Uterus (tissue), 4 donors: Measurements from ENCODE around the gene GRHL3. TPM values are rescaled to one million over a fixed set of nuclear protein-coding genes. Genes with fewer than 3 reads are reported as not detected.

Experiments
- DNase-seq, 2 donors: peaks; one replicate each; pipeline ENCODE4 v3.0.0-alpha.2; 2019 to 2020
- H3K27ac ChIP-seq, 2 donors: fragments of 200-600 bp; sonication (generic); 1 replicate in 1 of 2; 2 replicates in 1 of 2; pipeline ENCODE4 v1.5.1; 2016 to 2018
- H3K27me3 ChIP-seq, 2 donors: fragments of 200-600 bp; sonication (generic); one replicate each; pipeline ENCODE4 v1.5.1; 2018 to 2019; ENCODE audit warnings: control low read depth in 1 of 2
- H3K36me3 ChIP-seq, 2 donors: fragments of 200-600 bp; sonication (generic); one replicate each; pipeline ENCODE4 v1.5.1; 2019; ENCODE audit warnings: control low read depth in 1 of 2
- H3K4me1 ChIP-seq, 2 donors: fragments of 200-600 bp; sonication (generic); one replicate each; pipeline ENCODE4 v1.5.1; 2018 to 2019; ENCODE audit warnings: control low read depth in 1 of 2
- H3K4me3 ChIP-seq, 2 donors: fragments of 200-600 bp; sonication (generic); 1 replicate in 1 of 2; 2 replicates in 1 of 2; pipeline ENCODE4 v1.5.1; 2018 to 2019; ENCODE audit warnings: mild to moderate bottlenecking in 1 of 2
- H3K9me3 ChIP-seq, 2 donors: fragments of 200-600 bp; sonication (generic); one replicate each; pipeline ENCODE4 v1.5.1; 2019; ENCODE audit warnings: control low read depth in 1 of 2
- POLR2A ChIP-seq, 2 donors: fragments of 450-650 bp; IDR thresholded peaks; one replicate each; pipeline ENCODE4 v1.6.1; 2016; ENCODE audit warnings: antibody characterized with exemption in 2 of 2, mild to moderate bottlenecking in 1 of 2, moderate library complexity in 1 of 2
- intact Hi-C: fragments of 100-400 bp; cut with DNase I; formaldehyde crosslinking; loops from one replicate; pipeline ENCODE4 v1.15.1; 2023; ENCODE audit warnings: low total_unique reads
- total RNA-seq, 4 donors: library from RNA; depleted of rRNA in 3 of 4; stranded (reverse); fragments of >200 nt in 3 of 4; gene quantifications; one replicate each; pipeline versions ENCODE4 v1.1.0 to v1.2.4, GENCODE V29; 2014 to 2023
- TF ChIP-seq, protein P1 (sequence below), 4 experiments: fragments of 200-600 bp in 2 of 4; fragments of 450-650 bp in 2 of 4; sonication (generic) in 2 of 4; IDR thresholded peaks; one replicate each; pipeline ENCODE4 v1.5.1; 2016 to 2019; ENCODE audit warnings: antibody characterized with exemption in 4 of 4, mild to moderate bottlenecking in 2 of 4, moderate library complexity in 1 of 4
- donor health status: DM: yes; HTN: yes; CAD: no.

The GRHL3 gene
- total RNA-seq, 4 donors from 2014 or later, result 0.15 to 0.35 TPM; not detected in 2

DNA sequence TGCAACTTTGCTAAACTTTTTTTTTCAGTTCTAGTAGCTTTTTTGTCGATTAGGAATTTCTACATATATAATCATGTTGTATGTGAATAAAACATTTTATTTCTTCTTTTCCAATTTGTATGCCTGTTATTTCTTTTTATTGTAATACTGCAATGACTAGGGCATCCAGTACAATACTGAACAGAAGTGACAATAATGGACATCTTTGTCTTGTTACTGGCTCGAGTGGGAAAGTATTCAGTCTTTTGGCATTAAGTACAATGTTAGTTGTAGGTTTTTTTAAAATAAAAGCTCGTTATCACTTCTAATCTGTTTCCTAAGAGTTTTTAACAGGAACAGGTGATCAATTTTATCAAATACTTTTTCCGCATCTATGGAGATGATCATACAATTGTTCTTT is 84.6 kb downstream of the GRHL3 start:
- no peaks in the 10 kb centered on the region for H3K27me3 ChIP-seq
- intact Hi-C loops, result no loop called here
- TF ChIP-seq, protein P1, sequence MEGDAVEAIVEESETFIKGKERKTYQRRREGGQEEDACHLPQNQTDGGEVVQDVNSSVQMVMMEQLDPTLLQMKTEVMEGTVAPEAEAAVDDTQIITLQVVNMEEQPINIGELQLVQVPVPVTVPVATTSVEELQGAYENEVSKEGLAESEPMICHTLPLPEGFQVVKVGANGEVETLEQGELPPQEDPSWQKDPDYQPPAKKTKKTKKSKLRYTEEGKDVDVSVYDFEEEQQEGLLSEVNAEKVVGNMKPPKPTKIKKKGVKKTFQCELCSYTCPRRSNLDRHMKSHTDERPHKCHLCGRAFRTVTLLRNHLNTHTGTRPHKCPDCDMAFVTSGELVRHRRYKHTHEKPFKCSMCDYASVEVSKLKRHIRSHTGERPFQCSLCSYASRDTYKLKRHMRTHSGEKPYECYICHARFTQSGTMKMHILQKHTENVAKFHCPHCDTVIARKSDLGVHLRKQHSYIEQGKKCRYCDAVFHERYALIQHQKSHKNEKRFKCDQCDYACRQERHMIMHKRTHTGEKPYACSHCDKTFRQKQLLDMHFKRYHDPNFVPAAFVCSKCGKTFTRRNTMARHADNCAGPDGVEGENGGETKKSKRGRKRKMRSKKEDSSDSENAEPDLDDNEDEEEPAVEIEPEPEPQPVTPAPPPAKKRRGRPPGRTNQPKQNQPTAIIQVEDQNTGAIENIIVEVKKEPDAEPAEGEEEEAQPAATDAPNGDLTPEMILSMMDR (IDR thresholded peaks at IDR 0.05), result no peak
- no peak for TF ChIP-seq POLR2A (IDR thresholded peaks at IDR 0.05)
- DNase-seq, result no peak
- H3K27ac ChIP-seq, result no peak overlapping the region
- no peaks in the 10 kb centered on the region for H3K4me1 ChIP-seq
- H3K4me3 ChIP-seq, result no peak overlapping the region
- no peaks in the 10 kb centered on the region for H3K9me3 ChIP-seq
- H3K36me3 ChIP-seq, result no peaks in the 10 kb centered on the region

Other genes with a start within 250 kb of the GRHL3 start
- under 1 TPM in 3 of 4 donors, not detected in 1; under 0.01 to 0.90 (median 0.79) TPM for gene MYOM3, start 207.2 kb upstream of the GRHL3 start, total RNA-seq
- under 1 TPM in 2 of 4 donors, not detected in 2; 0.21 to 0.37 TPM for gene IL22RA1, start 176.2 kb upstream of the GRHL3 start, total RNA-seq
- 1 to 10 TPM in 2 of 4 donors, under 1 TPM in 1, not detected in 1; 0.29 to 2.6 (median 1.3) TPM for gene IFNLR1, start 132.1 kb upstream of the GRHL3 start, total RNA-seq
- 10 to 100 TPM in 1 of 4 donors, 1 to 10 TPM in 3; 1.0 to 11.5 (median 4.0) TPM for gene STPG1, start 94.4 kb downstream of the GRHL3 start, total RNA-seq
- 10 to 100 TPM; 14.2 to 36.8 (median 21.5) TPM for gene NIPAL3, start 96.4 kb downstream of the GRHL3 start, total RNA-seq
- gene RCAN3, start 183.5 kb downstream of the GRHL3 start, total RNA-seq, result 10 to 100 TPM in 2 of 4 donors, 1 to 10 TPM in 2; 2.6 to 22.1 (median 7.3) TPM
- gene NCMAP, start 236.7 kb downstream of the GRHL3 start, total RNA-seq, result under 1 TPM in 2 of 4 donors, not detected in 2; 0.18 to 0.48 TPM